Stimulated activated CD4-positive, alpha-beta T cell treated with anti-CD3 and anti-CD28 coated beads, TNF-alpha, amount 100 ng/mL, for 24 hours (primary cell): ENCODE data around the gene GLP2R.
"Not testable (repeated sequence)": the region's sequence is repeated elsewhere in the genome, so short reads cannot be mapped to it uniquely, and the experiment has no call there.

Experiments used
- DNase-seq, 3 experiments: peaks; one replicate each; pipeline ENCODE4 v3.0.0-alpha.2; 2020; ENCODE audit warnings: low read depth in 3 of 3

The GLP2R gene, protein sequence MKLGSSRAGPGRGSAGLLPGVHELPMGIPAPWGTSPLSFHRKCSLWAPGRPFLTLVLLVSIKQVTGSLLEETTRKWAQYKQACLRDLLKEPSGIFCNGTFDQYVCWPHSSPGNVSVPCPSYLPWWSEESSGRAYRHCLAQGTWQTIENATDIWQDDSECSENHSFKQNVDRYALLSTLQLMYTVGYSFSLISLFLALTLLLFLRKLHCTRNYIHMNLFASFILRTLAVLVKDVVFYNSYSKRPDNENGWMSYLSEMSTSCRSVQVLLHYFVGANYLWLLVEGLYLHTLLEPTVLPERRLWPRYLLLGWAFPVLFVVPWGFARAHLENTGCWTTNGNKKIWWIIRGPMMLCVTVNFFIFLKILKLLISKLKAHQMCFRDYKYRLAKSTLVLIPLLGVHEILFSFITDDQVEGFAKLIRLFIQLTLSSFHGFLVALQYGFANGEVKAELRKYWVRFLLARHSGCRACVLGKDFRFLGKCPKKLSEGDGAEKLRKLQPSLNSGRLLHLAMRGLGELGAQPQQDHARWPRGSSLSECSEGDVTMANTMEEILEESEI

DNA sequence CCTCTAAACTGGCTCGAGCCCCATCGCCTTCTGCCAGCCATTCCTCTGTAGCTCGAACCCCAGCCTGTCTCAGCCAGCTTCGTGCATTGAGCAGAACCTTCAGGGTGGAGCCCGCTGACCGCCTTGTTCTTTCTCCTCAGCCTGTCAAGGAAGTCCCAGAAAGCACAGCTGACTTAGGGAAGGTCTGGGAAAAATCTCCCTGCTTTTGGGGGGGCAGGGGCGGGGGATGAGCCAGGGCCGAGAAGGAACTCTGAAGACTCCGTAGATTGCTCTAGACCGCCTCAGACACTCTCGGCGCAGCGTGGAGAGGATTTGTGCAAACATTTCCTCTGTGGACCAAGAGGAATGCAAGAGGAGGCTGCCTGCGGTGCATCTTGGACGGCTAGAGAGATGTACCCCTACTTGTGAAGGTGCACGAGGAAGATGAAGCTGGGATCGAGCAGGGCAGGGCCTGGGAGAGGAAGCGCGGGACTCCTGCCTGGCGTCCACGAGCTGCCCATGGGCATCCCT, at the start of gene GLP2R:
Gene GLP2R, plus strand, starts transcription at position 284 of the 510 bp plus-strand sequence. Its CDS starts 140 bp downstream, at position 424.
- no peak for DNase-seq

GRCh38 chr17:9776911-9777310, 48.8 kb upstream of the GLP2R start:
- DNase-seq, result no peak

DNA sequence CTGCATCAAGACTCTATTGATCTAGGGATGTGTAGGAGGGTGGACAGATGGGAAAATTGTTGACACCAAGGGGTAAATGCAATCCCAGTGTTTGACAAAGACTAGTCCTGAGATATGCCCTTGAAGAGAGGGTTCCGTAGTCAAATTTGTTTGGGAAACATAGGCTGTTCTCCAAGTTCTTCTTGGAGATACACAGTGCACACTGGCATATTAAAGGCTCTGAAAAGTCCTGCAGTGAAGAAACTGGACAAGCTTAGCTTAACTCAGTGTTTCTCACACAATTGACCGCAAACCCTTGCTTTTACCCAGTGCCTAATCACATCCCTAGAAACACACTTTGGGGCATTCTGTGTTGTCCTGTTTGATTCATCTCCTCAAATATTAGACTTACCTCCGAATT, 45.2 kb upstream of the GLP2R start:
- DNase-seq, result no peak

DNA sequence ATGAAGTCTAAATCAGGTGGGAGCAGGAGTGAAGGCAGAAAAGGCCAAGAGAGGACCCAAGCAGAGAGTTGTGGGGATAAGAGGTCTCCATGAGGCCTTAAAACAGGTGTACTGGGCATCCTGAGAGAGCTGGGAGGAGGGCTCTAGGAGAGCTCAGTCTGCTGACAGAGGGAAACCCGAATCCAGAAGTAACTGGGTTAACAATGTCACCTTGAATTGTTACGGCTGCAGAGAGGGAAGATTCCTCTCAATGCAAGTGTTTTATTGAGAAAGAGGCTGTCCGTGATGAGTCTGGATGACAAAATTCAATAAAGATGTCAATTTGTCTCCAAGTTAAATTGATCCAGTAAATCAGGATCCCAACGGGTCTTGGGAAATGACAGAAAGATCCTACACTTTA, 42.7 kb upstream of the GLP2R start:
- no peak for DNase-seq

- not testable (repeated sequence) for DNase-seq
Observed at GRCh38 chr17:9783465-9783864, 42.3 kb upstream of the GLP2R start.

DNA sequence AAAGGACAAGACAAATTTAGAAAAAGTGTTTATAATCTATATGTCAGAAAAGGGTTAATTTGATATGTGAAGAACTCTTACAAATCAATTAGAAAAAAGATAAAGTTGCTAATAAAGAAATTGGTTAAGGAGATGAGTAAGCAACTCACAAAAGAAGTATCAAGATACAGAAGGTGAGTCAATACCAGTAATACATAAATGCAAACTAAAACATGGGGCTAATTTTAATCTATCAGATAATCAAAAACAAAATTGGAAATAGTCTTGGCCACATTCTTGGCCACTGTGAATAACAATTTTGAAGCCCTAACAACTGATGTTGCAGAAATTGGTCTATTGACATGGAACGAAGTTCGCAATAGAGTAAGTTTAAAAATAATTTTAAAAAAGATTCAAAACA, 41.2 kb upstream of the GLP2R start:
- DNase-seq, result no peak

GRCh38 chr17:9788601-9789000, 37.1 kb upstream of the GLP2R start:
- DNase-seq, result no peak

DNA sequence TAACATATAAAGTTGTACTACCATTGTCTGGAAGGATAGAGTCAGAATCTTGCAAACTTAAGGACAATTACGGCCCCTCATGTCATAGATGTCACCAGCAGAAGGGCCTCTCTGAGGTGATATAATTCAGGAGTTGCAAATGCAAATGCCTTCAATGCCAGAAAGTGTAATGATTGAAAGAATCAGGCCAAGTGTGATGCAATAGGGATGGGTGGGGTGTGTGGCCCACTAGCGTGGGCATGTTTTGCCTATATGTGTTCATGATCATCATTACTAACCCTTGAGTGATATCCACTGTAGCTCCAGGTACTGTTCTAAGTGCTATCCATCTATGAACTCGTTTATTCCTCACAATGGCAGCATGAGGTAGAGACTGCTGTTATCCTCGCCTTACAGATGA, 35.4 kb upstream of the GLP2R start:
- no peak for DNase-seq

GRCh38 chr17:9790889-9791876, 34.5 kb upstream of the GLP2R start, which contains the start of gene DHRS7C:
DHRS7C (minus strand) TSS chr17:9791592; CDS start chr17:9791284, 308 bp downstream.
- no peak for DNase-seq

DNA sequence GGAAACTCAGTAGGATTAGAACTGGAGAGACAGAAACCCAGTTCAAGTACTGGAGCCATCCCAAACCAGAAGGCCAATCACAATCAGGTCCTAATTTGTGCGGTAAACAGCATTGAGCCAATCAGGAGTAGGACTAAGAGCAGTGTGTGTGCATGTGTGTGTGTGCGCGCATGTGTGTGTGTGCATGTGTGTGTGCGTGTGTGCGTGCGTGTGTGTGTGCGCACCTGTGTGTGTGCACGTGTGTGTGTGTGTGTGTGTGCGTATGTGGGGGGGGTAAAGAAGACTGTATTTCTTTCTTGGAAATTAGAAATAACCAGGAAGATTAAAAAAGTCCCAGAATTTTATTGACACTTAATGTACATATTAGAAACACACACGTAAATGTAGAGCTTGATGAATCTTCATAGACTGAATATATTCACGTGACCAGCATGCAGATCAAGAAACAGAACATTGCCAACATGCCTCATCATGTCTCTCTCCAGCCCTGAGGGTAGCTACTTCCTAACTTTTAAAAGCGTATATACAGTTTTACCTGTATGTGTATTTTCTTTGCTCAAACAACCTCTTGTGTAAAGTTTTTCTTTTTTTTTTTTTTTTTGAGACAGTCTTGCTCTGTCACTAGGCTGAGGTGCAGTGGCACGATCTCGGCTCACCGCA, 33.4 kb upstream of the GLP2R start:
- DNase-seq, result no peak

- no peak for DNase-seq
Observed at GRCh38 chr17:9798008-9798407, 27.7 kb upstream of the GLP2R start.

GRCh38 chr17:9798724-9799123, 27.0 kb upstream of the GLP2R start:
- DNase-seq, result no peak

GRCh38 chr17:9801505-9801904, 24.2 kb upstream of the GLP2R start:
- DNase-seq, result no peak

DNA sequence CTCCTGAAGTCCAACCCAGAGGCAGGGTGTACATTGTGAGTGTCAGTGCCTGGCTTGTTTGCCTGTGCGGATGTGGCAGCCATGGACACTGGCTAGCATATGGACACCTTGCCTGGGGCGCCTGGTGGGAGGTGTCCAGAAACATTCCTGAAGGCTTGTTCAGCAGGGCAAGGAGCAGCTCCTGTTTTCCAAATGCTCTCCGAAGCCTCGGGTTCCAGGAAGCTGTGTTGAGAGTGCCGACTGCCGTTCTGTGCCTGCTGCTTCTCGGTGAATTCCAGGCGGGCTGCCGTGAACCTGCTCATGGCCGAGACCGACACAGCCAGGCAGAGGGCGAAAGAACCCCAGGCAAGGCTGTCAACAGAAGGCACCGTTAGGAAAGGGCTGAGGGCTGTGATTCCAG, 23.4 kb upstream of the GLP2R start:
- DNase-seq, result no peak

- no peak for DNase-seq
Observed at GRCh38 chr17:9802697-9803096, 23.0 kb upstream of the GLP2R start.

DNA sequence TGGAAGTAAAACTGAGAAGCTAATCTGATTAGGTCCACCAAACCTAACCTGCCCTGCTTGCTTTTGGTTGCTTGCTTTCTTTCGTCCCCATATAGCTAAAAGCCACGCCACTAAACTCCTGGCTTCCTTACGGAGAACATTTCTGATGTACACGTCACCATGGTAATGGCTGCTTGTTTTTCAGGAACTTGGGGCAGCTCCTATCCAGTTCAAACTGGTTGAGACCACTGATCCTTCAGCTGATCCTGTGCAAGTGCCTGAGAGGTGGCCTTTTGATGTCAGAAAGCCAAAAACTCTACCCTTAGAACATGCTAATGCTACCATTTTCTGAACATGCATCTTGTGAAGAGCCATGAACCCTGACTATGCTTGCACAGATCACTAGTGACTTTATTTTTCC, 20.0 kb upstream of the GLP2R start:
- no peak for DNase-seq

GRCh38 chr17:9806699-9807098, 19.0 kb upstream of the GLP2R start:
- DNase-seq, result no peak

- DNase-seq, result no peak
Observed at GRCh38 chr17:9809409-9809808, 16.3 kb upstream of the GLP2R start.

DNA sequence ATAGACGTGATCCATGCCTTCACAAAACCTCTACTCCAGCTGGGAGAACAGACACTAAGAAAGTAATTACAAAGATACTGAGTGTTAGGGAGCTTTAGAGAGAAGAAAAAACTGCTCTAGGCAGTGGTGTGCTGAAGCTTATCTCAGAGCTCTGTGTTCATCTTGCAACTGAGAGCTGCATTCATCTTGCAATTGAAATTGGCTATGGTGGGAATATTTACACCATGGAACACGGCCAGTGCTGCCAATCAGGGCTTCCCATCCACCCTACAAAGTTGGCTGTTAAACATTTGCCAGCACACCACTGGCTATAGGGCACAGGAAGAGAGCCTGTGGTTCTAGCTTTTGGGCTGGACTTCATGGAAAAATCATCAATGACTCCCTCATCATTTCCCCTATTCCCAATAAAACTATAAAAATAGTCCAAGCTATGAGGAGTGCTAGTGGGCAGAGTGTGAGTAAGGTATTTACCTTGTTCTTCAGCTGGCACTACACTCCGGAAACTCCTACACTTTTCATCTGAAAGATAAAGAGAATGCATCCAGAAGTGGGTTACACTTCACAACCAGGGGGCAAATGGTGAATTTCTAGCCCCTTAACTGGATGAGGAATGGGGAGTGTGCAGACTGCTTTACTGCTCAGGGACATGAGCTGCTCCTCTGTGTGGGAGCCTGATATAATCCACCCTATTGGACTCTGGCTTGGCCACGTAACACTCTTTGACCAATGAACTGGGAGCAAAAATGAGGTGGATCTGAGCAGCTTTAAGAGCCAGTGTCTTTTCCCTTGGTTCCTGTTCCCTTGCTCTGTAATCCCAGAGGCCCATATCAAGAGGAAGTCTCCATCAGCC, 15.4 kb upstream of the GLP2R start:
- DNase-seq, result no peak

GRCh38 chr17:9811086-9811485, 14.6 kb upstream of the GLP2R start:
- no peak for DNase-seq

GRCh38 chr17:9811537-9811936, 14.2 kb upstream of the GLP2R start:
- DNase-seq, result no peak
